ENCODE results near the gene ATCAY.
A peak's percentile ranks its signal among the peaks of the same experiment; 100 is the strongest.
"Not testable (repeated sequence)": the region's sequence is repeated elsewhere in the genome, so short reads cannot be mapped to it uniquely, and the experiment has no call there.

ATCAY gene

GRCh38 chr19:3904233-3904632, 23.7 kb downstream of the ATCAY start:
- no peak for DNase-seq

- no peak for DNase-seq
Observed at GRCh38 chr19:3907626-3908265, 27.3 kb downstream of the ATCAY start.

- no peak for DNase-seq
Observed at GRCh38 chr19:3908266-3909054, 28.0 kb downstream of the ATCAY start.

- no peak for DNase-seq
Observed at GRCh38 chr19:3910105-3910504, 29.6 kb downstream of the ATCAY start.

- no peak for DNase-seq
Observed at GRCh38 chr19:3914199-3914598, 33.7 kb downstream of the ATCAY start.

- DNase-seq, result no peak
Observed at GRCh38 chr19:3916033-3916432, 35.5 kb downstream of the ATCAY start.

GRCh38 chr19:3919793-3920192, 39.3 kb downstream of the ATCAY start:
- DNase-seq, result no peak

GRCh38 chr19:3923096-3923758, 42.7 kb downstream of the ATCAY start:
- DNase-seq, result no peak

GRCh38 chr19:3923912-3924311, 43.4 kb downstream of the ATCAY start:
- DNase-seq, result no peak

GRCh38 chr19:3931041-3931440, 50.6 kb downstream of the ATCAY start:
- DNase-seq, result no peak

GRCh38 chr19:3932931-3933810, 52.7 kb downstream of the ATCAY start, which contains the start of gene NMRK2:
NMRK2 (plus strand) TSS chr19:3933069; CDS start chr19:3933672, 603 bp downstream.
- no peak for DNase-seq

GRCh38 chr19:3936506-3937442, 56.3 kb downstream of the ATCAY start:
- no peak for DNase-seq

- not testable (repeated sequence) for DNase-seq
Observed at GRCh38 chr19:3938300-3938950, 57.9 kb downstream of the ATCAY start.

GRCh38 chr19:3942790-3943409, 62.4 kb downstream of the ATCAY start:
- peak; percentile 27 for DNase-seq

GRCh38 chr19:3944018-3944721, 63.7 kb downstream of the ATCAY start:
- no peak for DNase-seq

GRCh38 chr19:3945838-3946237, 65.4 kb downstream of the ATCAY start:
- peak; percentile 47 for DNase-seq

GRCh38 chr19:3947316-3947933, 66.9 kb downstream of the ATCAY start:
- DNase-seq, result not testable (repeated sequence)

- DNase-seq, result no peak
Observed at GRCh38 chr19:3949294-3949693, 68.8 kb downstream of the ATCAY start.

Measured in HCEC 1CT (cell line).